ENCODE measurements around the gene PTPRT. TPM values are rescaled to one million over a fixed set of nuclear protein-coding genes. Genes with fewer than 3 reads are reported as not detected.

PTPRT gene
- total and polyA plus RNA-seq, 2 experiments from 2014 or later, result not detected

DNA sequence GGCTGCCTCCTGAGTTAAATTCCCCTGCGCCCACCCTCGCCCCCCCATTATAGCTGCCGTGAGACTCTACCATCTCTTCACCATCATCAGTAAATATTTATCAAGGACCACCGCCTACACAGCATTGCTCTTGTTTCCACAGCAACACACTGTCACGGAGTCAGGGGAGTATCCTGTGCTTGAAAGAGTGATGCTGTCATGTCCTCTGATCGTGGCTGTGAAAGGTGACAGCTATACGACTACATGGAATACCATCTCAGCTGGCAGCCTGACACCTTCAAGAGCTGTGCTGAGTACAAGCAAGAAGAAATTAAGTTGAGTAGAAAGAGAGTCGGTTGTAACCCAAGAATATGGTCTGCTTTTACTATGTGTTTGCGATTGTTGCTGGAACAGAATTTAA lies 3.4 kb downstream of the PTPRT start (continued):
- TF ChIP-seq CTCF (conservative IDR thresholded peaks at IDR 0.05; ENCODE audit: low read depth in 2 of 2) (no peak), POLR2AphosphoS5 (IDR thresholded peaks at IDR 0.05; ENCODE audit: low read depth) (no peak)

GRCh38 chr20:43185901-43186300 lies 3.8 kb downstream of the PTPRT start:
- Mint-ChIP-seq H3K4me3 (no peak overlapping the region), H3K27me3 (ENCODE audit: insufficient read depth, low read depth, poor library complexity) (peaks cover 24% of the 10 kb centered on the region), H3K4me1 (no peaks in the 10 kb centered on the region; the same call in 1 of the 3 replicates), H3K27ac (no peak overlapping the region), H3K36me3 (ENCODE audit: low read depth) (peaks cover 29% of the 10 kb centered on the region), H3K9me3 (peaks cover 86% of the 10 kb centered on the region)
- Histone ChIP-seq H3K4me3 (no peak overlapping the region), H3K27me3 (ENCODE audit: insufficient read depth) (peaks cover 29% of the 10 kb centered on the region), H3F3A (replicated peaks; ENCODE audit: low read depth) (no peaks in the 10 kb centered on the region), H2AFZ (no peak overlapping the region), H3K4me2 (no peak overlapping the region), H3K27ac (ENCODE audit: low read depth) (no peak overlapping the region), H3K36me3 (ENCODE audit: insufficient read depth) (no peaks in the 10 kb centered on the region; the same call in 1 of the 2 replicates), H3K4me1 (ENCODE audit: insufficient read depth) (no peaks in the 10 kb centered on the region), H3K79me2 (replicated peaks; ENCODE audit: insufficient read depth) (no peaks in the 10 kb centered on the region), H3K9me2 (ENCODE audit: insufficient read depth) (no peaks in the 10 kb centered on the region), H4K20me1 (replicated peaks; ENCODE audit: insufficient read depth) (no peaks in the 10 kb centered on the region)
- TF ChIP-seq STAT1 (IDR thresholded peaks at IDR 0.05; ENCODE audit: unreplicated experiment), result no peak
- no peak for TF ChIP-seq CREB1 (CRISPR knock-in tag; IDR thresholded peaks at IDR 0.05; ENCODE audit: low read depth)
- no peak for TF ChIP-seq NANOG (IDR thresholded peaks at IDR 0.05; ENCODE audit: borderline replicate concordance)
- DNase-seq (ENCODE audit: low spot score) (no peak), ATAC-seq (no peak)

DNA sequence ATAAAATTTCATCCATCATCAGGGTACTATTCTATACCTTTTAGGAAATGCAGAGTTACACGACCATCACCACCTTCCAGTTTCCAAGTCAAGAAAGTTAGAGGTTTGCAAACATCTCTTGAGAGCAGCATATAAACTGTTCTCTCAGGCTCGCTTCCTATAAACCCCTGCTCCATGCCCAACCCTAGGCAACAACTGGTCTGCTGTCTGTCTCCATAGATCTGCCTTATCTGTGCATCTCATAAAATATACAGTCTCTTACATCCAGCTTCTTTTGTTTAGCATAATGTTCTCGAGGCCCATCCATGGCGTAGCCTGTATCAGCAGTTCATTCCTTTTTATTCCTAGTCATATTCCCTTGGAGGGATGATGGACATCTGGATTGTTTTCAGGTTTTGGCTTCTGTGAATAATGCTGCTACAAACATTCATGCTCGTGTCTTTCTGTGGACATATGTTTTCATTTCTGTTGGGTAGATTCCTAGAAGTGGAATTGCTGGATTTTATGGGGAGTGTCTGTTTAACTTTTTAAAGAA lies 6.1 kb downstream of the PTPRT start:
- H4K20me1 ChIP-seq (replicated peaks; ENCODE audit: insufficient read depth), result no peaks in the 10 kb centered on the region
- no peaks in the 10 kb centered on the region for H3K9me2 ChIP-seq (ENCODE audit: insufficient read depth)
- no peaks in the 10 kb centered on the region for H3F3A ChIP-seq (replicated peaks; ENCODE audit: low read depth)
- DNase-seq (ENCODE audit: low spot score) (no peak), ATAC-seq (no peak)
- no peaks in the 10 kb centered on the region; the same call in 1 of the 3 replicates for H3K4me1 Mint-ChIP-seq
- peaks cover 97% of the 10 kb centered on the region for H3K9me3 Mint-ChIP-seq
- no peak overlapping the region for H3K27ac ChIP-seq (ENCODE audit: low read depth)
- H3K36me3 ChIP-seq (ENCODE audit: insufficient read depth), result no peaks in the 10 kb centered on the region; the same call in 1 of the 2 replicates
- no peak overlapping the region for H3K27ac Mint-ChIP-seq
- H3K4me1 ChIP-seq (ENCODE audit: insufficient read depth), result no peaks in the 10 kb centered on the region
- peaks cover 33% of the 10 kb centered on the region for H3K36me3 Mint-ChIP-seq (ENCODE audit: low read depth)
- no peaks in the 10 kb centered on the region for H3K79me2 ChIP-seq (replicated peaks; ENCODE audit: insufficient read depth)
- no peak overlapping the region for H3K4me3 Mint-ChIP-seq
- H3K27me3 Mint-ChIP-seq (ENCODE audit: insufficient read depth, low read depth, poor library complexity), result peaks cover 14% of the 10 kb centered on the region
- H2AFZ ChIP-seq, result no peak overlapping the region
- H3K27me3 ChIP-seq (ENCODE audit: insufficient read depth), result peaks cover 8% of the 10 kb centered on the region
- H3K4me2 ChIP-seq, result no peak overlapping the region
- no peak overlapping the region for H3K4me3 ChIP-seq
- TF ChIP-seq STAT1 (IDR thresholded peaks at IDR 0.05; ENCODE audit: unreplicated experiment), result no peak
- TF ChIP-seq EZH2 (IDR thresholded peaks at IDR 0.05; ENCODE audit: low read depth, unreplicated experiment), result no peak
- no peak for TF ChIP-seq CREB1 (CRISPR knock-in tag; IDR thresholded peaks at IDR 0.05; ENCODE audit: low read depth)
- TF ChIP-seq ZNF114 (CRISPR knock-in tag; IDR thresholded peaks at IDR 0.05), result no peak
- TF ChIP-seq EZH2phosphoT487 (IDR thresholded peaks at IDR 0.05; ENCODE audit: unreplicated experiment), result no peak
- no peak for TF ChIP-seq POLR2AphosphoS5 (IDR thresholded peaks at IDR 0.05; ENCODE audit: low read depth)
- no peak for TF ChIP-seq JUNB (IDR thresholded peaks at IDR 0.05; ENCODE audit: unreplicated experiment)
- TF ChIP-seq, protein P1, sequence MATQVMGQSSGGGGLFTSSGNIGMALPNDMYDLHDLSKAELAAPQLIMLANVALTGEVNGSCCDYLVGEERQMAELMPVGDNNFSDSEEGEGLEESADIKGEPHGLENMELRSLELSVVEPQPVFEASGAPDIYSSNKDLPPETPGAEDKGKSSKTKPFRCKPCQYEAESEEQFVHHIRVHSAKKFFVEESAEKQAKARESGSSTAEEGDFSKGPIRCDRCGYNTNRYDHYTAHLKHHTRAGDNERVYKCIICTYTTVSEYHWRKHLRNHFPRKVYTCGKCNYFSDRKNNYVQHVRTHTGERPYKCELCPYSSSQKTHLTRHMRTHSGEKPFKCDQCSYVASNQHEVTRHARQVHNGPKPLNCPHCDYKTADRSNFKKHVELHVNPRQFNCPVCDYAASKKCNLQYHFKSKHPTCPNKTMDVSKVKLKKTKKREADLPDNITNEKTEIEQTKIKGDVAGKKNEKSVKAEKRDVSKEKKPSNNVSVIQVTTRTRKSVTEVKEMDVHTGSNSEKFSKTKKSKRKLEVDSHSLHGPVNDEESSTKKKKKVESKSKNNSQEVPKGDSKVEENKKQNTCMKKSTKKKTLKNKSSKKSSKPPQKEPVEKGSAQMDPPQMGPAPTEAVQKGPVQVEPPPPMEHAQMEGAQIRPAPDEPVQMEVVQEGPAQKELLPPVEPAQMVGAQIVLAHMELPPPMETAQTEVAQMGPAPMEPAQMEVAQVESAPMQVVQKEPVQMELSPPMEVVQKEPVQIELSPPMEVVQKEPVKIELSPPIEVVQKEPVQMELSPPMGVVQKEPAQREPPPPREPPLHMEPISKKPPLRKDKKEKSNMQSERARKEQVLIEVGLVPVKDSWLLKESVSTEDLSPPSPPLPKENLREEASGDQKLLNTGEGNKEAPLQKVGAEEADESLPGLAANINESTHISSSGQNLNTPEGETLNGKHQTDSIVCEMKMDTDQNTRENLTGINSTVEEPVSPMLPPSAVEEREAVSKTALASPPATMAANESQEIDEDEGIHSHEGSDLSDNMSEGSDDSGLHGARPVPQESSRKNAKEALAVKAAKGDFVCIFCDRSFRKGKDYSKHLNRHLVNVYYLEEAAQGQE (IDR thresholded peaks at IDR 0.05; ENCODE audit: unreplicated experiment), result no peak
- TF ChIP-seq ZNF331 (CRISPR knock-in tag; IDR thresholded peaks at IDR 0.05; ENCODE audit: low read depth), result no peak
